ENCODE data around the gene TTLL6. TPM values are rescaled to one million over a fixed set of nuclear protein-coding genes. Genes with fewer than 3 reads are reported as not detected.

The TTLL6 gene
- total and polyA plus RNA-seq, 2 of the 4 experiments (the other 2 are of a cell fraction) = not detected

DNA sequence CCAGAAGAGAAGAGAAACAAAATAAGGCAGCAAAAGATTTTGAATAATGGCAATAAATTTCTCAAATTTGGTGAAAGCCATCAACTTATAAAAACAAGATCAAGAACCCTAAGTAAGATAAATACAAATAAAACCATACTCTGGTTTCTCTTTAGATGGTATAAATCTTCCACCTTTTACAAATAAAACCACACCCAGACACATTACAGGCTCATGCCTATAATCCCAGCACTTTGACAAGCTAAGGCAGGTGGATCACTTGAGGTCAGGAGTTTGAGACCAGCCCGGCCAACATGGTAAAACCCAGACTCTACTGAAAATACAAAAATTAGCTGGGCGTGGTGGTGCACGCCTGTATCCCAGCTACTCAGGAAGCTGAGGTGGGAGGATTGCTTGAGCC, 43.8 kb downstream of the TTLL6 start:
- Histone ChIP-seq H3K27me3 (ENCODE audit: control insufficient read depth, insufficient read depth, low read length) (peaks cover 33% of the 10 kb centered on the region), H2BK20ac (ENCODE audit: low read depth, low read length) (no peak overlapping the region), H3K4me2 (ENCODE audit: low read depth, low read length) (no peak overlapping the region), H3K4ac (ENCODE audit: low read depth, low read length) (no peak overlapping the region), H3K56ac (ENCODE audit: extremely low read depth, insufficient read depth, low read length) (no peak overlapping the region), H2AFZ (replicated peaks; ENCODE audit: low read length, poor library complexity) (no peak overlapping the region), H3K4me1 (ENCODE audit: control insufficient read depth, insufficient read depth, low read length) (no peaks in the 10 kb centered on the region), H2BK5ac (ENCODE audit: low read depth, low read length, poor library complexity, severe bottlenecking) (no peak overlapping the region), H4K8ac (ENCODE audit: low read depth in 2 of 2, low read length in 2 of 2) (no peak overlapping the region), H3K4me3 (ENCODE audit: insufficient read depth, low read depth, low read length) (no peak overlapping the region), H3K9me1 (ENCODE audit: insufficient read depth, low read length) (no peaks in the 10 kb centered on the region), H3K27ac (ENCODE audit: insufficient read depth, low read length) (no peak overlapping the region), H3K9me3 (ENCODE audit: control insufficient read depth, insufficient read depth, low read length) (no peaks in the 10 kb centered on the region), H3K23ac (ENCODE audit: low read depth, low read length) (no peak overlapping the region), H3K14ac (replicated peaks; ENCODE audit: low read depth, low read length) (no peak overlapping the region), H3K79me1 (ENCODE audit: low read depth in 1 of 2, low read length in 2 of 2) (no peaks in the 10 kb centered on the region), H4K20me1 (ENCODE audit: insufficient read depth, low read length) (no peaks in the 10 kb centered on the region), H2AK9ac (replicated peaks; ENCODE audit: low read depth, low read length, poor library complexity) (no peak overlapping the region), H3K9ac (ENCODE audit: low read depth, low read length) (no peak overlapping the region), H4K91ac (ENCODE audit: insufficient read depth, low read depth, low read length) (no peak overlapping the region), H2BK120ac (ENCODE audit: low read depth, low read length) (no peak overlapping the region), H3K18ac (ENCODE audit: low read depth, low read length) (no peak overlapping the region), H2BK15ac (ENCODE audit: low read depth, low read length) (no peak overlapping the region), H3K36me3 (ENCODE audit: control insufficient read depth, insufficient read depth, low read length) (no peaks in the 10 kb centered on the region), H4K5ac (ENCODE audit: low read depth, low read length) (no peak overlapping the region), H2AK5ac (ENCODE audit: low read depth, low read length) (no peak overlapping the region)
- ChIA-PET POLR2A (ENCODE audit: unreplicated experiment) (no interaction called here), CTCF (no interaction called here)
- BruUV-seq (replicated peaks) = no TSS peak
- TF ChIP-seq FOS (IDR thresholded peaks at IDR 0.05; ENCODE audit: low read depth, low read length) = no peak
- no peak for TF ChIP-seq MXI1 (IDR thresholded peaks at IDR 0.05; ENCODE audit: borderline replicate concordance, low read depth, low read length)
- no peak for TF ChIP-seq MAFK (IDR thresholded peaks at IDR 0.05; ENCODE audit: low read depth, low read length)
- TF ChIP-seq, protein P1, sequence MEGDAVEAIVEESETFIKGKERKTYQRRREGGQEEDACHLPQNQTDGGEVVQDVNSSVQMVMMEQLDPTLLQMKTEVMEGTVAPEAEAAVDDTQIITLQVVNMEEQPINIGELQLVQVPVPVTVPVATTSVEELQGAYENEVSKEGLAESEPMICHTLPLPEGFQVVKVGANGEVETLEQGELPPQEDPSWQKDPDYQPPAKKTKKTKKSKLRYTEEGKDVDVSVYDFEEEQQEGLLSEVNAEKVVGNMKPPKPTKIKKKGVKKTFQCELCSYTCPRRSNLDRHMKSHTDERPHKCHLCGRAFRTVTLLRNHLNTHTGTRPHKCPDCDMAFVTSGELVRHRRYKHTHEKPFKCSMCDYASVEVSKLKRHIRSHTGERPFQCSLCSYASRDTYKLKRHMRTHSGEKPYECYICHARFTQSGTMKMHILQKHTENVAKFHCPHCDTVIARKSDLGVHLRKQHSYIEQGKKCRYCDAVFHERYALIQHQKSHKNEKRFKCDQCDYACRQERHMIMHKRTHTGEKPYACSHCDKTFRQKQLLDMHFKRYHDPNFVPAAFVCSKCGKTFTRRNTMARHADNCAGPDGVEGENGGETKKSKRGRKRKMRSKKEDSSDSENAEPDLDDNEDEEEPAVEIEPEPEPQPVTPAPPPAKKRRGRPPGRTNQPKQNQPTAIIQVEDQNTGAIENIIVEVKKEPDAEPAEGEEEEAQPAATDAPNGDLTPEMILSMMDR (conservative IDR thresholded peaks at IDR 0.05; ENCODE audit: low read depth, low read length) = no peak
- no peak for TF ChIP-seq NFE2L2 (IDR thresholded peaks at IDR 0.05; ENCODE audit: low read depth, low read length)
- no peak for TF ChIP-seq CEBPB (IDR thresholded peaks at IDR 0.05; ENCODE audit: low read depth, low read length)
- no CpG with 5 or more reads among the region's 3 CpGs for WGBS, 2 experiments (ENCODE audit: extremely low coverage in 2 of 2, insufficient read length in 1 of 2)
- DNase-seq = no peak
- intact Hi-C loops (cut with micrococcal nuclease) = no loop called here
- dilution Hi-C loops (cut with HindIII; ENCODE audit: low sequenced_read_pairs, unreplicated experiment) = no loop called here
- no peak for ATAC-seq (ENCODE audit: low read depth)
- in situ Hi-C loops (cut with MboI; ENCODE audit: low sequenced_read_pairs) = loop anchor here (25.0 kb wide), 1 partner anchor 386 kb away; no protein-coding TSS in a partner anchor
